Suprapubic skin (tissue), 4 donors: ENCODE results near the gene COX7C.

Source experiments
- CTCF ChIP-seq, 2 donors: fragments of 200-600 bp in 1 of 2; fragments of 450-650 bp in 1 of 2; sonication (generic) in 1 of 2; IDR thresholded peaks; one replicate each; pipeline ENCODE4 v1.5.1; 2016 to 2019; ENCODE audit warnings: antibody characterized with exemption in 2 of 2, mild to moderate bottlenecking in 1 of 2, moderate library complexity in 1 of 2
- EP300 ChIP-seq: sonication (generic); formaldehyde crosslinking; IDR thresholded peaks from one replicate; pipeline ENCODE4 v1.6.1; 2017; ENCODE audit warnings: antibody characterized with exemption
- POLR2A ChIP-seq, 2 donors: fragments of 450-650 bp; IDR thresholded peaks; one replicate each; pipeline ENCODE4 v1.6.1; 2017; ENCODE audit warnings: antibody characterized with exemption in 2 of 2, mild to moderate bottlenecking in 2 of 2, moderate library complexity in 2 of 2
- POLR2AphosphoS5 ChIP-seq, 3 donors: sonication (generic); formaldehyde crosslinking; IDR thresholded peaks; one replicate each; pipeline ENCODE4 v1.6.1; 2017; ENCODE audit warnings: antibody characterized with exemption in 3 of 3

GRCh38 chr5:86665984-86666760 is 48.4 kb downstream of the COX7C start:
- TF ChIP-seq POLR2AphosphoS5 (IDR thresholded peaks at IDR 0.05): no peak
- no peak for TF ChIP-seq POLR2A (IDR thresholded peaks at IDR 0.05)
- TF ChIP-seq CTCF (IDR thresholded peaks at IDR 0.05): no peak
- TF ChIP-seq EP300: no peak
